RWPE2 (cell line): Measurements from ENCODE around the gene TSACC.

Experiments
- ATAC-seq: fragments of 200-7000 bp; cut with Tn5 transposase; 3 replicates; pipeline ENCODE4 v1.9.1; 2021; ENCODE audit warnings: low read depth
- DNase-seq: peaks from one replicate; pipeline ENCODE4 v3.0.0-alpha.2; 2020; ENCODE audit warnings: low spot score
- H3K27ac ChIP-seq: fragments of 450-650 bp; 2 replicates; pipeline ENCODE4 v1.5.1; 2017; ENCODE audit warnings: mild to moderate bottlenecking; ENCODE audit not compliant: poor library complexity, severe bottlenecking
- H3K27me3 ChIP-seq: fragments of 250-450 bp; sonication (Bioruptor Pico); 2 replicates; pipeline ENCODE4 v1.5.1; 2021; ENCODE audit warnings: mild to moderate bottlenecking, moderate library complexity; ENCODE audit not compliant: insufficient read depth, poor library complexity, severe bottlenecking
- H3K36me3 ChIP-seq: fragments of 250-450 bp; sonication (Bioruptor Pico); 2 replicates; pipeline ENCODE4 v1.5.1; 2020; ENCODE audit warnings: low read depth, mild to moderate bottlenecking, moderate library complexity
- H3K4me1 ChIP-seq: fragments of 250-450 bp; sonication (Bioruptor Pico); 2 replicates; pipeline ENCODE4 v1.5.1; 2021; ENCODE audit warnings: mild to moderate bottlenecking, moderate library complexity; ENCODE audit not compliant: insufficient read depth, poor library complexity, severe bottlenecking
- H3K4me3 ChIP-seq: fragments of 250-450 bp; sonication (Bioruptor Pico); 2 replicates; pipeline ENCODE4 v1.5.1; 2021; ENCODE audit warnings: mild to moderate bottlenecking, moderate library complexity; ENCODE audit not compliant: severe bottlenecking
- H3K9me3 ChIP-seq: fragments of 250-450 bp; sonication (Bioruptor Pico); 2 replicates; pipeline ENCODE4 v1.5.1; 2021; ENCODE audit warnings: mild to moderate bottlenecking, moderate library complexity; ENCODE audit not compliant: severe bottlenecking
- CTCF ChIP-seq: fragments of 450-650 bp; IDR thresholded peaks from one replicate; pipeline ENCODE4 v1.5.1; 2017; ENCODE audit warnings: mild to moderate bottlenecking, moderate library complexity; ENCODE audit not compliant: poor library complexity, severe bottlenecking

TSACC gene

GRCh38 chr1:156338180-156338976 is at the start of gene TSACC, which contains the start of gene CCT3:
TSACC (plus strand) TSS chr1:156338526; CDS start chr1:156339758, 1,232 bp downstream.
CCT3 (minus strand) TSS chr1:156338292; CDS start chr1:156338184, 108 bp downstream.
- peak; percentile 98 for DNase-seq
- no peak for TF ChIP-seq CTCF
- peaks cover 42% of the 10 kb centered on the region for H3K36me3 ChIP-seq
- no peaks in the 10 kb centered on the region for H3K27me3 ChIP-seq
- peak within 1 kb of the TSS; percentile 65 for H3K4me3 ChIP-seq
- peak; percentile 94 for ATAC-seq
- no peaks in the 10 kb centered on the region for H3K9me3 ChIP-seq
- H3K27ac ChIP-seq = peak within 1 kb of the TSS; percentile 58
- peaks cover 9% of the 10 kb centered on the region for H3K4me1 ChIP-seq

- H3K4me1 ChIP-seq = no peaks in the 10 kb centered on the region
- DNase-seq (no peak), ATAC-seq (no peak)
- no peaks in the 10 kb centered on the region for H3K9me3 ChIP-seq
- TF ChIP-seq CTCF = no peak
- no peaks in the 10 kb centered on the region for H3K27me3 ChIP-seq
- H3K27ac ChIP-seq = no peak overlapping the region
- no peak overlapping the region for H3K4me3 ChIP-seq
- H3K36me3 ChIP-seq = peaks cover 24% of the 10 kb centered on the region
Observed at GRCh38 chr1:156289857-156290256, 48.5 kb upstream of the TSACC start.

GRCh38 chr1:156291226-156292061 is 46.9 kb upstream of the TSACC start:
- Histone ChIP-seq H3K9me3 (no peaks in the 10 kb centered on the region), H3K36me3 (peaks cover 20% of the 10 kb centered on the region), H3K4me3 (no peak overlapping the region), H3K4me1 (peaks cover 5% of the 10 kb centered on the region), H3K27me3 (no peaks in the 10 kb centered on the region), H3K27ac (no peak overlapping the region)
- DNase-seq (no peak), ATAC-seq (peak; percentile 6; the same call in 1 of the 3 replicates)
- no peak for TF ChIP-seq CTCF

- H3K27ac ChIP-seq = no peak overlapping the region
- ATAC-seq (no peak), DNase-seq (no peak)
- H3K36me3 ChIP-seq = peaks cover 16% of the 10 kb centered on the region
- no peak overlapping the region for H3K4me3 ChIP-seq
- H3K9me3 ChIP-seq = no peaks in the 10 kb centered on the region
- H3K4me1 ChIP-seq = peaks cover 5% of the 10 kb centered on the region
- H3K27me3 ChIP-seq = no peaks in the 10 kb centered on the region
- TF ChIP-seq CTCF = no peak
Observed at GRCh38 chr1:156293098-156293434, 45.3 kb upstream of the TSACC start.
